Thoracic aorta (tissue), 2 donors: ENCODE data around the gene BCL6. TPM values are rescaled to one million over a fixed set of nuclear protein-coding genes. Genes with fewer than 3 reads are reported as not detected.
"Not testable (repeated sequence)": the region's sequence is repeated elsewhere in the genome, so short reads cannot be mapped to it uniquely, and the experiment has no call there.

Experiments
- ATAC-seq: fragments of 150-250 bp; one replicate; pipeline ENCODE4 v1.8.0; 2017; ENCODE audit warnings: low read depth; ENCODE audit not compliant: insufficient number of reproducible peaks, low FRiP score
- DNase-seq: peaks from one replicate; pipeline ENCODE4 v3.0.0-alpha.2; 2020; ENCODE audit warnings: low spot score
- H3K27ac ChIP-seq, 2 donors: fragments of 200-600 bp; sonication (generic); 1 replicate in 1 of 2; 2 replicates in 1 of 2; pipeline ENCODE4 v1.5.1; 2016; ENCODE audit warnings: mild to moderate bottlenecking in 2 of 2, moderate library complexity in 2 of 2
- H3K27me3 ChIP-seq: fragments of 200-600 bp; sonication (generic); replicated peaks from 2 replicates; pipeline ENCODE4 v1.6.0; 2016; ENCODE audit warnings: mild to moderate bottlenecking; ENCODE audit not compliant: insufficient read depth
- H3K36me3 ChIP-seq: fragments of 200-600 bp; sonication (generic); one replicate; pipeline ENCODE4 v1.5.1; 2016
- H3K4me1 ChIP-seq, 2 donors: fragments of 200-600 bp; sonication (generic); 1 replicate in 1 of 2; 2 replicates in 1 of 2; pipeline versions ENCODE4 v1.5.1 to v1.6.0; 2016; ENCODE audit warnings: low read depth in 2 of 2, mild to moderate bottlenecking in 1 of 2; ENCODE audit not compliant: control insufficient read depth in 1 of 2
- H3K4me3 ChIP-seq: fragments of 200-600 bp; sonication (generic); 2 replicates; pipeline ENCODE4 v1.5.1; 2016; ENCODE audit warnings: mild to moderate bottlenecking
- H3K9me3 ChIP-seq: fragments of 200-600 bp; sonication (generic); 2 replicates; pipeline ENCODE4 v1.5.1; 2016
- total RNA-seq, 2 donors: library from RNA; depleted of rRNA; stranded (reverse); fragments of >200 nt; gene quantifications; one replicate each; pipeline versions ENCODE4 v1.1.0 to v1.2.3, GENCODE V29; 2016
- TF ChIP-seq, protein P1 (sequence below): fragments of 200-600 bp; sonication (generic); IDR thresholded peaks from one replicate; pipeline ENCODE4 v1.5.1; 2019; ENCODE audit warnings: antibody characterized with exemption

BCL6 gene
- total RNA-seq, 2 donors from 2014 or later: 148 to 169 TPM

- TF ChIP-seq, protein P1, sequence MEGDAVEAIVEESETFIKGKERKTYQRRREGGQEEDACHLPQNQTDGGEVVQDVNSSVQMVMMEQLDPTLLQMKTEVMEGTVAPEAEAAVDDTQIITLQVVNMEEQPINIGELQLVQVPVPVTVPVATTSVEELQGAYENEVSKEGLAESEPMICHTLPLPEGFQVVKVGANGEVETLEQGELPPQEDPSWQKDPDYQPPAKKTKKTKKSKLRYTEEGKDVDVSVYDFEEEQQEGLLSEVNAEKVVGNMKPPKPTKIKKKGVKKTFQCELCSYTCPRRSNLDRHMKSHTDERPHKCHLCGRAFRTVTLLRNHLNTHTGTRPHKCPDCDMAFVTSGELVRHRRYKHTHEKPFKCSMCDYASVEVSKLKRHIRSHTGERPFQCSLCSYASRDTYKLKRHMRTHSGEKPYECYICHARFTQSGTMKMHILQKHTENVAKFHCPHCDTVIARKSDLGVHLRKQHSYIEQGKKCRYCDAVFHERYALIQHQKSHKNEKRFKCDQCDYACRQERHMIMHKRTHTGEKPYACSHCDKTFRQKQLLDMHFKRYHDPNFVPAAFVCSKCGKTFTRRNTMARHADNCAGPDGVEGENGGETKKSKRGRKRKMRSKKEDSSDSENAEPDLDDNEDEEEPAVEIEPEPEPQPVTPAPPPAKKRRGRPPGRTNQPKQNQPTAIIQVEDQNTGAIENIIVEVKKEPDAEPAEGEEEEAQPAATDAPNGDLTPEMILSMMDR: no peak
- Histone ChIP-seq H3K27me3 (no peaks in the 10 kb centered on the region), H3K27ac (no peak overlapping the region), H3K36me3 (no peaks in the 10 kb centered on the region), H3K4me1 (no peaks in the 10 kb centered on the region), H3K9me3 (peaks cover 11% of the 10 kb centered on the region), H3K4me3 (no peak overlapping the region)
- ATAC-seq (no peak), DNase-seq (no peak)
Observed at GRCh38 chr3:187685948-187686347, 59.3 kb downstream of the BCL6 start.

DNA sequence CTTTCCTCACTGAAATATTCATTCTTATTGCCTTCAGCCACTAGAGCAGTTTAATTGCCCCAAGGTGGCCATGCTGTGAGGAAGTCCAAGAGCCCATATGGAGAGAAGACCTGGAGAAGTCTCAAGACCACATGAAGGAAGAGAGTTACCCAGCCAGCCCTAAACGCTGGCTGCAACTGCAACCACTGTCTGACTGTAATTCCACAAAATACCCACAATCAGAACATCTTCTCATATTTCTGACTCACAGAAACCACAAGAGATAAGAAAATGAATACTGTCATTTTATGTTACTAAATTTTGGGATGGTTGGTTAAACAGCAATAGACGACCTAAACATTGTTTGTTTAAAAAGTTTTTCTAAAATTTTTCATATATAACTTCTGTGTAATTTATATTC lies 60.4 kb downstream of the BCL6 start:
- Histone ChIP-seq H3K36me3 (no peaks in the 10 kb centered on the region), H3K27me3 (no peaks in the 10 kb centered on the region), H3K9me3 (peaks cover 11% of the 10 kb centered on the region), H3K4me3 (no peak overlapping the region), H3K4me1 (no peaks in the 10 kb centered on the region), H3K27ac (no peak overlapping the region)
- TF ChIP-seq, protein P1: no peak
- no peak for DNase-seq
- ATAC-seq: no peak

DNA sequence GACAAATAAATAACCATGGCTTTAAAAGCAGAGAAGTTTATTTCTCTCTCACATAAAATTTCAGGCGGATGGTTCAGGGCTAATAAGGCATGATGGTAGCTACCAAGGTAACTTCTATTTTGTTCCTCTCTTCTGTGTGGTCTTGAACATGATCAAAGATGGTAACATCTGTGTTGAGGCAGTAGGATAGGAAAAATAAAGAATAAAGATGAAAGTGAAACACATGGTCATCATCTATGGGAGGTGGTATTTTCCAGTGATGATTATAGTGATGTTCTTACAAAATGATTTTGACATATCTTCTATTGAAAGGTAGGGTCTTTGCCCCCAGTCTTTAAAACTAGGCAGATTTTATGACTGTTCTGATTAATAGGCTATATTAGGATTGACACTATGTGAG lies 60.8 kb downstream of the BCL6 start:
- DNase-seq: no peak
- no peak overlapping the region for H3K4me3 ChIP-seq
- no peak overlapping the region for H3K27ac ChIP-seq
- H3K4me1 ChIP-seq: peaks cover 0 to 1% of the 10 kb centered on the region in 2 donors
- no peak for ATAC-seq
- peaks cover 11% of the 10 kb centered on the region for H3K9me3 ChIP-seq
- H3K27me3 ChIP-seq: no peaks in the 10 kb centered on the region
- TF ChIP-seq, protein P1: no peak
- no peaks in the 10 kb centered on the region for H3K36me3 ChIP-seq

DNA sequence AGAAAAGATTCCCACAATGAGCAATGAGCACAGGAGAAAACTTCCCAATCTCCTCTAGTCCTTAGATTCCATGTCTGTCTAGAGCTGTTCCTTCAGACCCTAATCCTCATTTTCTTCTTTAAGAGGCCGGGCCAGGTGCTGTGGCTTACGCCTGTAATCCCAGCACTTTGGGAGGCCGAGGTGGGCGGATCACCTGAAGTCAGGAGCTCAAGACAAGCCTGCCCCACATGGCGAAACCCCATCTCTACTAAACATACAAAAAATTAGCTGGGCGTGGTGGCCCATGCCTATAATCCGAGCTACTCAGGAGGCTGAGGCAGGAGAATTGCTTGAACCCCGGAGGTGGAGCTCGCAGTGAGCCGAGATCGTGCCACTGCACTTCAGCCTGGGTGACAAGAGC lies 63.5 kb downstream of the BCL6 start:
- H3K27me3 ChIP-seq, H3K36me3 ChIP-seq, H3K4me1 ChIP-seq, ATAC-seq, DNase-seq, H3K4me3 ChIP-seq, H3K27ac ChIP-seq: not testable (repeated sequence)
- H3K9me3 ChIP-seq: peaks cover 11% of the 10 kb centered on the region

GRCh38 chr3:187679638-187680396 lies 65.5 kb downstream of the BCL6 start:
- Histone ChIP-seq H3K36me3 (no peaks in the 10 kb centered on the region), H3K27ac (no peak overlapping the region), H3K9me3 (no peaks in the 10 kb centered on the region), H3K4me3 (no peak overlapping the region), H3K27me3 (no peaks in the 10 kb centered on the region), H3K4me1 (peaks cover 0 to 4% of the 10 kb centered on the region in 2 donors)
- ATAC-seq (peak; percentile 69), DNase-seq (peak; percentile 28)
- TF ChIP-seq, protein P1: peak; percentile 94
